GM18868 (cell line): ENCODE results near the gene RPTOR.

Source experiments
- ATAC-seq: cut with Tn5 transposase; IDR thresholded peaks from one replicate; pipeline ENCODE4 v1.9.1; 2021; ENCODE audit warnings: mild to moderate bottlenecking, moderate library complexity; ENCODE audit not compliant: unreplicated experiment

The RPTOR gene

DNA sequence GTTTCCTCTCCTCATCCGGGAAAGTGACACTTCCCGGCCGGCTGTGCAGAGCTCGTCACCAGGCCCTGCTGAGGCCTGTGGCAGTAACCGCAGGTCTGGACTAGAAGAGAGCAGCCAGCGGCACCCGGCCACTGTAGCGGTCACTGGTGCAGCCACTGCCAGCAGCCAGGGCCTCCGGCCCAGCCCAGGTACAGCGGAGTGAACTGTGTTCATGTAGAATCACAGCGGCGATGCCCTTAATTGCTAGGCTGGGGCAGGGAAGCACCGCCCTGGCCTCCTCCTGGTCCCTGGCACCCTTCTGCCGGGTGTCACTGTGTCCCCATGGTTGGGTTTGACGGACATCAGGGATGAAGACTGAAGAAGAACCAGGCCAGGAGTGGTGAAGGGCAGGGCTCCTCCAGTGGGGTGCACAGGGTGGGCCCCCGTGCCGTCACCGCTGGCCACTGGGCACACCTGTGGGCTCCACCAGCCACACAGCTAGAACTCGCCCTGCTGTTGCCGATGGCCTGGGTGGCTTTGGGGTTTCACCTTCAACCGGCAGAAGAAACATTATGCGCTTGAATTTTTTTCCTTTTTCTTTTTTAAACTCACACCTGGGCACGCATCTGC, 281.8 kb downstream of the RPTOR start:
- ATAC-seq: no peak

DNA sequence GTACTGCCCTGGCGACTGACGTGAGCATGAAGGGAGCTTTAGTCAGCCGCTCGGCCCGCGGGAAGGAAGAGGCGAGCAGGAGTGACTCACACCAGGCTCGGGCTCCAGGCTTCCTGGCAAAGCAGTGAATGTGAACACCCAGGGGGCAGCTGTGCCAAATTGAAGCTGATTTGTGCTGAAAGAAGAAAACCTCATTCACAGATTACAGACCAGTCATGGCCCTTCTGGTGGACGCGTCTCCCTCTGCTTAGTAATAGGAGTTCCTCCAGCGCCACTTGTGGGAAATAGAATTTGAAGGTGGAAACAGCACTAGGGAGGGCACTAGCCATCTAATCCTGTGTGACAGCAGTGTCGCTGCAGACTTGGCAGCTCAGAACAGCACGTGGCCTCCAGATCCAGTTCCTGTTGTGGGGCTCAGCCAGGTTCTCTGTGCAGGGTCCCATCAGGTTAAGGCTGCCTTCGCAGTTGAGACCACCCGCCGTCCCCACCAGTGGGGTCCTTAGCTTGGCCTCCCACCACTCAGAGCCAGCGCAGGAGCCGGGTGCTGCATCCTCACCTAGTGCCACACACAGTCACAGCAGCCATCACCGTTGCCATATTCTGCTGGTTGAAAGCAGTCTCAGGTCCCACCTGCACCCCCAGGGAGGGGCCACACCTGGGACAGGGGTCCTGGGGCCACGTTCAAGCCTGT, 282.5 kb downstream of the RPTOR start:
- ATAC-seq: no peak

DNA sequence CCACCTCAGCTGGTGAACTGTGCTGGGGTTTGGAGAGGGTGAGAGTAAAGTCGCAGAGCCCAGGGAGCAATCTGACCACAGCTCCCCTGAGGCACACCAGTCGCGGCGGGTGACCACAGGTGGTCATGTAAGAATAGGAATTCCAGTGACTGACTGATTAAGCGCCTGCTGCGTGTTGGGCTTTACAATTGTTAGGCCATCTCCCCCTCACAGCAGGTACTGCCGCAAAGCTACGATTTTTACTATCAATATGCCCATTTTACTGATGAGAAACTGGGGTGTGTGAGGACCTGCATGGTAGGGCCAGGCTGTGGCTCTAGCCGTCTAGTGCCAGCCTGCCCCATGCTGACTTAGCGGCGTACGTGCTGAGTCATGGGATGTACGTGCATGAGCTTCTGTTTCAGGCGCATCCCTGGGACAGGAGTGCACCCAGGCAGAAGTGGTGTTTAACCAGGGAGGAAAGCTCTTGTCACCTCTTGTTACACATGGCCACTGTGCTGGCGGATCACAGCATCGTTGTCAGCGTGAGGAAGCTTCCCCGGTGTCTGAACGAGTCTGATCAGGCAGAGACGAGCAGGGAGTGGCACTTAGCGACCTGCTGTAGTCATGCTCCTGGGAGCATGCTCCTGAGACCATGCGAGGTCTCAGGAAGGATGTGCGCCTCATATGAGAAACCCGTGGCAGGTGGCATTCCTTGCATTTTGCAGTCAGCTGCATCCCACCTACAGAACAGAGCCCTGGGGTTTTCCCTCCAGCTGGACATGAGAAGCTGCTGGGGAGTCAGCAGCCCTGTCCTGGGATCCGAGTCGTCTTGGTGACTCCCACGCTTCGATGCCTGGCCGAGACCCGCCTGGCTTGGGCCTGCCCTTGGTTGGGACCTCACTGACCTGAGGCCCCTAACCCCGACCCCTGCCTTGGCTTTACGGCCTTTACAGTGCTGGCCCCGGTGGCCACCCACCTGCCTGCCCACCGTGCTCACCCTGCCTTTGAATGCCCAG, 283.3 kb downstream of the RPTOR start:
- no peak for ATAC-seq

DNA sequence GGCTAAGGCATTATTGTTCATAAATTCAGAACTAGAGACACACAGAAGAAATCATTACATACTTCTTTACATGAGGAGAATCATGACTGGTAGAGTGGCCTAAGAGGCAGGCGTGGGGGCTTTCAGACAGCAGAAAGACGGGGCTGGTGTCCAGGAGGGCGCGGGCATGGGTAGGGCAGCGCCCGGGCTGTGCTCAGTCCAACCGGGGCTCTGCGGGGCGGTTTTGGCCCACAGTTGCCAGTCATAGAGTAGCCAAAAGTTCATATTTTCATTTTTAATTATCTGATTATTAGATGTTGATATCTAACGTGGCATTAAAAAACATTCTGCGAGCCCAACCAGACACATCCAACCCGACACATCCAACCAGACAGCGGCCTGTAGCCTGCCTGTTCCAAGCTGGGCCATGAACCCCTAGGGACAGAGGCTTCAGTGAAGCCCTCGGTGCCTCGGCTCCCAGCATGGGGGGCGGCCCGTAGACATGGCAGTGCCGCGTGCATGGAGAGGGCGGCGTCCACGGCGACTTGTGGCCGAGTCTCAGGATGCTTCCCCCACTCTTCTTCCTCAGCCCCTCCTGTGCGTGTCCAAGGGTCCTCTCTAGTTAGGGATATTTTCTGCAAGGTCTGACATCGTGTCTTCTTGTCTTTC, 284.7 kb downstream of the RPTOR start:
- ATAC-seq: no peak

GRCh38 chr17:80830020-80830780, 285.6 kb downstream of the RPTOR start:
- ATAC-seq: no peak

- ATAC-seq: no peak
These were observed 286.9 kb downstream of the RPTOR start for GRCh38 chr17:80831491-80831890.

DNA sequence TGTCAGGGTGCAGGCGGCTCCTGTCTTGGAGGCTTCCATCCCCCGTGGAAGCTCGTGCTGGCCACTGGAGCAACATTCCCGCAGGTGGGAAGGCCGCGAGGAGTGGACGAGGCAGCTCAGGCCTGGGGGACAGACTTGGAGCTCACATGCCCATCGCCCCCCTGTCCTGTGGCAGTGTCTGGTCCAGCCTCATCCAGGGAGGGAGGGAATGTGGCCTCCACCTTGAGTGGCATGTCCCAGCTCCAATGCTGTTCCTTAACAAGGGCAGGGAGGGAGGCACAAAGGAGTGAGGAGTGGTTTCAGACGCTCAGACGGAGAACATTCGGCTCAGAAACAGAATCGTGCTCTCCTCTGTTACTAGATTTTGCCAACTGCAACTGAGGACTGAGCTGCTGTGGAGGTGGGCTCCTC, 287.6 kb downstream of the RPTOR start:
- ATAC-seq: no peak

GRCh38 chr17:80832888-80833583, 288.4 kb downstream of the RPTOR start:
- peak; percentile 76 for ATAC-seq

GRCh38 chr17:80833952-80834892, 289.6 kb downstream of the RPTOR start:
- ATAC-seq: no peak

DNA sequence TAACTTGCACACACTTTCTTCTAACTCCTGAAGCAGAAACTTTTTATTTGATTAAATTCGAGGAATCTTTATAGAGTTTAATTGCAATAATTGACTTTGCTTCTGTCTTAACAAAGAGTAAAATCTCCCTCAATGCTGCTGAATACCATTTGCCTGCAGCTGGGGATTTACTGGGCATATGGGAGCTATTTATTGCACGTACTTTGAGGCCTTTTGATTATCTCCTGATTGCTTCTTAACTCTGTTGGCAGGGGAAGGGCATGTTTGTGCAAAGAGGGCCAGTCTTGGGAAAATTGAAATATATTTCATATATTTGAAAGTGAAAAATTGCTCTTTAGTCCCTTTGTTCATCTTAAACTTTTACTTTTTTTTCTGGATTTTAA, 290.2 kb downstream of the RPTOR start:
- ATAC-seq: no peak

DNA sequence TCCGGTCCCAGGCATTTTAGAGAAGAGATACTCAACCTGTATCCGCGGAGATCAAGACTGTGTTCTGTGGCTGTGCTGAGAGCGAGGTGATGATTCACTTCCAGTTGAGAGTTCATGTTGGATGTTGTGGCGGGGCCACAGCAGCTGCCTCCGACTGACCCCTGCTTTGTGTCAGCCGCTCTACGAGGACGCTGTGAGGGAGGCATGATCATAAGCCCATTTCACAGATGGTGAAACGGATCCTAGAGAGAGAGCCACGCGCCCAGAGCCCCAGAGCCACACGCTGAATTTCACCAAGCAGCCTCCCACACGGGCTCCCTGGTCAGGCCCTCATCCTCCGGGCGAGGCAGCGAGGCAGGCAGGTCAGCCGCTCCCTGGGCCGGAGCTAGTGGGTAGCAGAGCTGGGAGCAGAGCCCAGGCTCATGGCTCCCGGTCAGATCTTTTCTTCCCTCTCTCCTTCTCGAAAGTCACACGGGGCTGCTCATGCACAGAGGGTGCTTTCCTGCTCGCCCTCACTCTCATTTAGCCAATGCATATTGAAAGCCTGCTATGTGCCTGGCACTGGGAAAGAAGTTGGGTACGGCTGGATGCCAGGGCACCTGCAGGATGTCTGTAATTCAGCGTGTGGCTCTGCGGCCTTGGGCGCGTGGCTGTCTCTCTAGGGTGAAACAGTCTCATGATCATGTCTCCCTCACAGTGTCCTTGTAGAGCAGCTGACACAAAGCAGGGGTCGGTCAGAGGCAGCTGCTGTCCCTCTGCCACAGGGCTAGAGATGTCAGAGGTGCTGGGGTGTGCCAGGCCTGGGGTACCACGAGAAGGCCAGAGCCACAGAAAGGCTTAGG, 291.4 kb downstream of the RPTOR start:
- no peak for ATAC-seq

DNA sequence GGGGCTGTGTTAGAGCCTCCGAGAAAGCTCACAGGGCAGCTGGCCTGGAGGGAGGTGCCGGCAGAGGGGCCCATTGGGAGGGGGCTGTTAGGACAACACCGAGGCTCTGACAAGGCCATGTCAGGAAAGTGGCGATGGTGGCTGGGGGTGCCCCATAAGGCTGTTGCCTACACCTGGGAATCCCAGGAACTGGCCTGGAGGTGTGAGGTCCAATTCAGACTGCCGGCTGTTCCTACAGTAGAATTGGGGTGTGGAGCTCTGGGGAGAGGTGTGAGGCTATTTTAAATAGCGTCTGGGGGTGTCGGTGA, 292.0 kb downstream of the RPTOR start:
- ATAC-seq: no peak

- no peak for ATAC-seq
These were observed 292.4 kb downstream of the RPTOR start for GRCh38 chr17:80836971-80837481.

- ATAC-seq: no peak
These were observed 293.1 kb downstream of the RPTOR start for GRCh38 chr17:80837711-80838110.

DNA sequence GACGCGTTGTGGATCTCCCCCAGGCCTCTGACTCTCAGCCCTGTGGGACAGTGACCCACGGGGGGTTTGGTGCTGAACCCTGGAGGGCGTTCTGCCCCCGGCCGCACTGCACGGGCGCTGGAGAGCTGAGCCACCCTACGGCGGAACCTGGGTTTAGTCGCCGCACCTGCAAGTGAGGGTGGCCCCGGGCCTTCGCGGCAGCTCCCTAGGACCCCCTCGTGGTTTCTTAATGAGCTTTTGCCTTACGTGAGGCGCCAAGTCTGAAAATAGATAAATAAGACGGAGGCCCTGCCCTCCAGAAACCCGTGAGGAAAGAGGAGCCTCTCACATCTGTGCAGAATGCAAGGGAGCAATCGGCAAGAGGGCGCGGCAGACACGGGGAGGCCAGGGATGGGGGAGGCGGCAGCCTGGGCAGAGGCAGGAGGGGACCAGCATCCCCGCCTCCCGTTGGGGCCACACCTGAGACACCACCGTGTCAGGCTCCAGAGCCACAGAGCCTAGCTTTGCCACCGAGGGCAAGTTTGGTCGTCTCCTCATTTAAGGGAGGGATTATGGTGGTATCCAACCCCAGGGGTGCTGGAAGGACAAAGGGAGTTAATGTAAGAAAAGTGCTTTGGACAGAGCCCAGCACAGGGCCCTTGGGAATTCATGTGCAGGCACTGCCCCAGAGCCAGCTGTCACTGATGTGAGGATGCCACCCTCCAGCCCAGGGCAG, 293.8 kb downstream of the RPTOR start:
- no peak for ATAC-seq

DNA sequence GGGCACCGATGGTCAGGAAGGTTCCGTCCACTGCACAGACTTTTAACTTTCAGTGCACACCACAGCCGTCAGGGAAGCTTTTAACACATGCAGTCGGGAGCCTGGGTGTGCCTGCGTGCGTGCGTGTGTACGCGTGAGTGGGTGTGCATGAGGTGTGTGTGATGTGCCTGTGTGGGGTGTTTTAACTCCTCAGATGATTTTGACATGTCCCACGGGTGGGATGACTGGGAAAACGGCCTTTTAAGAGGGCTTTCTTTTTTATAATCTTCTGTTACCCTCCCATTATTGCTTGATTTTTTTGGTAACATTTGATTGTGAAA, 294.3 kb downstream of the RPTOR start:
- no peak for ATAC-seq

- no peak for ATAC-seq
These were observed 294.9 kb downstream of the RPTOR start for GRCh38 chr17:80839511-80839941.
